Measurements from ENCODE around the gene ARID2.

DNA sequence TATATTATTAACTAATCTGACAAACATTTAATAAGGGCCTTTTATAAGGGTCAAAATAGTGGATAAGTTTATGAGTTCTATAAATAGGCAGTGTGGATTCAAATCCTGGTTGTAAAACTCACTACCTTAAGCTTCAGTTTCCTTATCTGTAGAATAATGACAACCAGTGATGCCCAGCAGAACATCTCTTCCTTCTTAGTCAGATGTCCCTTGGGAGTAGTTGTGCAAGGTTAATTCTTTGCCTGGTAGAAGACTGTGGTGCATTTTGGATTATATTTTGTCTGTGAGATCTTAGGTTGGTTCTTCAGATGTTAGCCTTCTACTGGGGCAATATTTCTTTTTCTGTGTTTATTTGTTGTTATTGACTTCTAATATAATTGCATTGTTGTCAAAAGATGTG is 59.5 kb downstream of the ARID2 start:
- TF ChIP-seq, protein P1, sequence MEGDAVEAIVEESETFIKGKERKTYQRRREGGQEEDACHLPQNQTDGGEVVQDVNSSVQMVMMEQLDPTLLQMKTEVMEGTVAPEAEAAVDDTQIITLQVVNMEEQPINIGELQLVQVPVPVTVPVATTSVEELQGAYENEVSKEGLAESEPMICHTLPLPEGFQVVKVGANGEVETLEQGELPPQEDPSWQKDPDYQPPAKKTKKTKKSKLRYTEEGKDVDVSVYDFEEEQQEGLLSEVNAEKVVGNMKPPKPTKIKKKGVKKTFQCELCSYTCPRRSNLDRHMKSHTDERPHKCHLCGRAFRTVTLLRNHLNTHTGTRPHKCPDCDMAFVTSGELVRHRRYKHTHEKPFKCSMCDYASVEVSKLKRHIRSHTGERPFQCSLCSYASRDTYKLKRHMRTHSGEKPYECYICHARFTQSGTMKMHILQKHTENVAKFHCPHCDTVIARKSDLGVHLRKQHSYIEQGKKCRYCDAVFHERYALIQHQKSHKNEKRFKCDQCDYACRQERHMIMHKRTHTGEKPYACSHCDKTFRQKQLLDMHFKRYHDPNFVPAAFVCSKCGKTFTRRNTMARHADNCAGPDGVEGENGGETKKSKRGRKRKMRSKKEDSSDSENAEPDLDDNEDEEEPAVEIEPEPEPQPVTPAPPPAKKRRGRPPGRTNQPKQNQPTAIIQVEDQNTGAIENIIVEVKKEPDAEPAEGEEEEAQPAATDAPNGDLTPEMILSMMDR (IDR thresholded peaks at IDR 0.05; ENCODE audit: low read depth, low read length, missing input control): no peak
- TF ChIP-seq YY1 (IDR thresholded peaks at IDR 0.05) (no peak), GABPA (IDR thresholded peaks at IDR 0.05 in 1 of 2, conservative IDR thresholded peaks at IDR 0.05 in 1 of 2) (no peak), FOXA1 (IDR thresholded peaks at IDR 0.05) (no peak), RXRA (IDR thresholded peaks at IDR 0.05) (no peak)
- TF ChIP-seq, protein P2, sequence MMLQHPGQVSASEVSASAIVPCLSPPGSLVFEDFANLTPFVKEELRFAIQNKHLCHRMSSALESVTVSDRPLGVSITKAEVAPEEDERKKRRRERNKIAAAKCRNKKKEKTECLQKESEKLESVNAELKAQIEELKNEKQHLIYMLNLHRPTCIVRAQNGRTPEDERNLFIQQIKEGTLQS (IDR thresholded peaks at IDR 0.05): no peak
